Activated naive CD4-positive, alpha-beta T cell treated with anti-CD3 and anti-CD28 coated beads, Interleukin-2, amount 50 U/mL, for 72 hours (primary cell): Measurements from ENCODE around the gene CITED2. TPM values are rescaled to one million over a fixed set of nuclear protein-coding genes. Genes with fewer than 3 reads are reported as not detected.
A peak's percentile ranks its signal among the peaks of the same experiment; 100 is the strongest.
"Not testable (repeated sequence)": the region's sequence is repeated elsewhere in the genome, so short reads cannot be mapped to it uniquely, and the experiment has no call there.

Source experiments
- ATAC-seq, 2 donors: fragments of 150-1000 bp; cut with Tn5 transposase; 2 replicates each; pipeline ENCODE4 v1.10.0; 2021; ENCODE audit warnings: mild to moderate bottlenecking in 2 of 2, moderate library complexity in 2 of 2
- DNase-seq, 2 donors: peaks; one replicate each; pipeline ENCODE4 v3.0.0; 2021 to 2022; ENCODE audit warnings: low spot score in 2 of 2
- H3K27ac Mint-ChIP-seq, 2 donors: one replicate each; pipeline ENCODE4 v1.8.0; 2022; ENCODE audit warnings: mild to moderate bottlenecking in 2 of 2, mixed read lengths in 2 of 2
- H3K36me3 Mint-ChIP-seq, 2 donors: one replicate each; pipeline ENCODE4 v1.8.0; 2022; ENCODE audit warnings: mixed read lengths in 2 of 2
- H3K9me3 Mint-ChIP-seq, 2 donors: one replicate each; pipeline ENCODE4 v1.8.0; 2022; ENCODE audit warnings: mixed read lengths in 2 of 2
- total RNA-seq, 2 donors: library from RNA; stranded (reverse); gene quantifications; one replicate each; pipeline ENCODE4 v1.2.3, GENCODE V29; 2022

CITED2 gene, protein sequence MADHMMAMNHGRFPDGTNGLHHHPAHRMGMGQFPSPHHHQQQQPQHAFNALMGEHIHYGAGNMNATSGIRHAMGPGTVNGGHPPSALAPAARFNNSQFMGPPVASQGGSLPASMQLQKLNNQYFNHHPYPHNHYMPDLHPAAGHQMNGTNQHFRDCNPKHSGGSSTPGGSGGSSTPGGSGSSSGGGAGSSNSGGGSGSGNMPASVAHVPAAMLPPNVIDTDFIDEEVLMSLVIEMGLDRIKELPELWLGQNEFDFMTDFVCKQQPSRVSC
- total RNA-seq = 10 to 100 TPM; 14.5 to 40.3 TPM

DNA sequence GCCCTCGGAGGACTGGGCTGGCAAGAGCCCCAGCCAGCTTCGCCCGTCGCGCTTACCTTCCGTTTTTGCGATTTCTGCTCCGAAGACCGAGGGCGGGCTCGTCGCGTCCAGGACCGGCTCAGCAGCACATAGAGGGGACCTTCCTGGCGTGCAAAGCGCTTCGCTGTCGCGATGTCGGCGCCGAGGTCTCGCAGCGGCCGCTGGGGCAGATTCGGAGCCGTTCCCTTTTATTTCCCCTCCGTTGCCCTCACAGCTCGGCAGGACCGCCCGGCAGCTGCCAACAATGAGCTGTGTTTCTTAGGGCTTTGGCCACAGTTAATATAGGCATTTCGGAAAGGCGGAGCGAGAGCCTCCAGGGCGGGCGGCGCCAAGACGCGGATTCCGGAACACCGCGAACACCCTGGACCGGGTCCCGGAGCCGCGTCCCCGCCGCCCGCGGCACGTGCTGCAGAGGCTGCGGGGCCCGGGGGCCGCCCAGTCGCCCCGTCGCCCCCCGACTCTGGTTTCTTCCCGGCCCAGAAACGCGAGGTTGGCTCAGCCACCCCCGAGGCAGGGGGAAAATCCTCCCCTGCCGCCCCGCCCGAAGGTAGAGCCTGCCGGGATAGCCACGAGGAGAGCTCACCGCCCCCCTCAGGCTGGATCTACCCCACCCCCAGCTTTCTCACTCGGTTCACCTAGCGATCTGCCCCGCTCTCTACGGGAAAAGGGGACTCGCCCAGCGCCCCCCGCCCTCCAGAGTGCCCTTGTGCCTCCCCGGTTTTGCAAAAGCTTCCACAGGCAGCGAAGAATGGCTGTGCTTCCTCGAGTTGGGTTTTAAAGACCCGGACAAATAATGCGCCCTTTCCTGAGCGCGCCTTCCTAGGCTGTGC is at the start of gene CITED2:
Gene CITED2, minus strand, starts transcription at position 292 of the 869 bp plus-strand sequence. CDS start 704 bp downstream, outside the sequence.
- H3K36me3 Mint-ChIP-seq = peaks cover 18 to 28% of the 10 kb centered on the region in 2 donors
- H3K27ac Mint-ChIP-seq = peak within 1 kb of the TSS; percentile 93 to 100
- ATAC-seq = peak; percentile 63 to 73

DNA sequence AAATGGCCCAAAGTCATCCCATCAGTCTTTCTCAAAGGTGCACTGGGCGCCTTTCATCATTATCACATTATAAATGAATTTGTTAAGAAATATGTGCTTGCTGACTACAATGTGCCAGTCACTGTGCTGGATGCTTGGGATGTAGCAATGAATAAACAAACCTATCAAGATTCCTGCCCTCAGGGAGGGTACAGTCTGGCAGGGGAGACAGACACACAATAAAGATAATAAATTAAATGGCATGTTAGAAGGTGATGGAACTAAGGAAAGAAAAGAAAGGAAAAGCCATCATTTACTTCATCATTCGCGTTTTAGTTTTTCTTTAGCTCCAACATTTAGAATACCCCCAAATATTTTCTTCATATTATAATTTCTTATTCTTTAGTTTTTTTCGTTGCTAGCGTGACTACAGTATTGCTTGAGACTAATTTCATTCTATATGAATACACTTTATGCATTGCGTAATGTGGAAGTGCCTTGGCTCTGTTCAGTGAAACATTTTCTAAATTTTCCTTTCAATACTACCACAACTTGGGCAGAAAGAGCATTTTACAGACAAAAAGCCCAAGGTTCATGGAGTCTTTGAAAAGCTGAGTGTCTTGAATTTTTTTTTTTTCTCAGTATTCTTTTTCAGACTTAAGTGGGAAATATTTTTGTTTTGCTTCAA is 48.7 kb upstream of the CITED2 start:
- Mint-ChIP-seq H3K36me3 (no peaks in the 10 kb centered on the region), H3K9me3 (no peaks in the 10 kb centered on the region), H3K27ac (no peak overlapping the region)
- DNase-seq (no peak), ATAC-seq (no peak)

More for the DNA sequence above, at the start of gene CITED2:
- H3K9me3 Mint-ChIP-seq = no peaks in the 10 kb centered on the region
- DNase-seq = peak; percentile 87 to 96

DNA sequence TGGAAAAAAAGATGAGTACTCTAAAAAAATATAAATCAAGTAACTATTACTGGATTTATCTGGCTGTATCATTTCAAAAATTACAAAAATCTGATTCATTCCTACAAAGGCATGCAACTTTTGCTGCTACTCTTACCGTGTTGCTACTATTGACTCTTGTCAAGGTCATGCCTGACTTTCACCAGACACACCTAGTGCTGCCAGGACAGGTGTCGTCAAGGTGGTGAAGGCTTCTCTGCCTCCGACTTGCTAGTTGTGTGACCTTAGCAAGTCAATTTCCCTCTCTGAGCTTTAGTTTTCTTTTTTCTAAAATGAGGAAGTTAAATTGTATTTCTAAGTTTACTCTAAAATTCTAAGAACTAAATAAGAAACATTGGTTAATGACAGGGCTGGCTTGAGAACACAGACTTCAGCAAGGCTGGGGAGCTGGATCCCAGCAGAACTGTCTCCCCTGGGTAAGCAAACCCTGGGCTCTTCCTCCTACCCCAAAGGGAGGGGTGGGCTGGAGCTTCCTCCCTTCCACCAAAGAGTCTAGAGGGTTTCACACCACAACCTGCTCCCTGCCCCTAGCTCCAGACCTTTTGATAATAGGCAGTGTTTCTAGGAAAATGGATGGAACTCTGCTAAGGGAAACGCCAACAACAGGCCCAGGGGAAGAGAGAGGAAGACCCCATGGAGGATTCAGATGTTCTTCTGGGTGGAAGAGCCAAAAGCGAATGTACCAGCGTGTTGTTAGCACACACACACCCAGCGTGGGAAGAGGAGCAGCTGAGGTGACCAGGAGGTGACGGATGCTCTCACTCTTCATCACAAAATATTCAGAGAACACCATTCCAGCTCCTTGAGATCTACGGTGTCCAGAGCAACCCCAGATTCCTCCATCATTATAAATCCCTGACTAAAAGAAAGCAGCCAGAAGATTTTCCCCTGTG is 47.9 kb upstream of the CITED2 start:
- DNase-seq = no peak
- no peak for ATAC-seq
- H3K36me3 Mint-ChIP-seq = no peaks in the 10 kb centered on the region
- H3K27ac Mint-ChIP-seq = no peak overlapping the region
- no peaks in the 10 kb centered on the region for H3K9me3 Mint-ChIP-seq

DNA sequence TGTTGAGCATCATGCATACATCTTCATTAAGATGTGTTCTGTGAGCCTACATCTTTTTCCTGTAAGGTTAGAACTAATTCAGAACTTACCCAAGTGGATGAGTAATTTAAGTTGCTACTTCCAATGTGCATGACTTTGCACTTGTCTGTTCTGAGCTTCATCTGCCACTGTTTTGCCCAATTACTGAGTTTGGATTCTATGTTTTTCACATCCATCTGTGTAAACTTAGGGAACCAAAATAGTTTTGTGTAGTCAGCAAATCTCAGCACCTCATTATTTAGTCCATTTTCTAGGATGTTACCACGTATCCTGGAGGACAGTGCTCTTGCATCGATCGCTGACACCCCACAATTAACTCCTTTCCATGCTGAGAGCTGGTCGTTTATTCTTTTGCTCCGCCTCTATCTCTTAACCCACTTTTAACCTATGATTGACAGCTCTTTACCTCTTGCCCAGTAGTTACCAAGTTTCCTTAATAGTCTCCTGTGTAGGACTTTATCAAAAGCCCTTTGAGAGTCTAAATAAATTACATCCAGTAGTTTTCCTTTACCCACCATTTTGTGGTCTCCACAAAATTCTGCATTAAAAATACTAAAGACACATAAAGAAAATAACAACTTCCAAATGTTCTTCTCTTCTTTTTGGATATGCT is 44.2 kb upstream of the CITED2 start:
- no peak overlapping the region for H3K27ac Mint-ChIP-seq
- DNase-seq (no peak), ATAC-seq (no peak)
- H3K9me3 Mint-ChIP-seq = no peaks in the 10 kb centered on the region
- no peaks in the 10 kb centered on the region for H3K36me3 Mint-ChIP-seq

DNA sequence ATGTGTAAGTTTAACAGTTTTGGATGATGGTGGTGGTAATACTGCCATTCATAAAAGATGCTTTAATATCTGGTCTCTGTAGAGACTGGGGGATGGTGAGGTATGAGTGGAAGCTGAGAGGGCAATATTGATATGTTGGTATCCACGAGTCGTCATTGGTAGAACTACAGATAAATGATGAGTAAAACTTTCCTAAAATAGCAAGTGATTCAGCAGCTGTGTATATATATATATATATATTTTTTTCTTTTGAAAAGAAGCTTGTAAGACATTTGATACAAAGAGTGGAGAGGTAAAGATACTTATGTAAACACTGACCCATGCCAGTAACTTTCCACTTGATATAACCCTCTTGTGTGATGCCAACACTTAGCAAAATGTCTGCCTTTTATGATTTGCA is 41.7 kb upstream of the CITED2 start:
- no peak for DNase-seq
- ATAC-seq = no peak
- Mint-ChIP-seq H3K36me3 (no peaks in the 10 kb centered on the region), H3K9me3 (no peaks in the 10 kb centered on the region), H3K27ac (no peak overlapping the region)

DNA sequence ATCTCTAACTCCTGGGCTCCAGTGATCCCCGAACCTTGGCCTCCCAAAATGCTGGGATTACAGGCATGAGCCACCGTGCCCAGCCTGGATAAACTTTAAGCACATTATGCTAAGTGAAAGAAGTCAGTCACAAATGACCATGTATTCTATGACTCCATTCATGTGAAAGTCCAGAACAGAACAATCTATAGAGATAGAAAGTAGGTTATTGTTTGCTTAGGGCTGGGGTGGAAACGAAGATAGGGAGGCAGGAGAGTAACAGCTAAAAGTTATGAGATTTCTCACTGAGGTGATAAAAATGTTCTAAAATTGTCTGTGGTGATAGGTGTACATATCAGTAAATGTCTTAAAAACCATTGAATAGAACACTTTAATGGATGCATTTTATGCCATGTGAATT is 40.9 kb upstream of the CITED2 start:
- no peak overlapping the region for H3K27ac Mint-ChIP-seq
- no peaks in the 10 kb centered on the region for H3K9me3 Mint-ChIP-seq
- no peak for ATAC-seq
- DNase-seq = no peak
- no peaks in the 10 kb centered on the region for H3K36me3 Mint-ChIP-seq

DNA sequence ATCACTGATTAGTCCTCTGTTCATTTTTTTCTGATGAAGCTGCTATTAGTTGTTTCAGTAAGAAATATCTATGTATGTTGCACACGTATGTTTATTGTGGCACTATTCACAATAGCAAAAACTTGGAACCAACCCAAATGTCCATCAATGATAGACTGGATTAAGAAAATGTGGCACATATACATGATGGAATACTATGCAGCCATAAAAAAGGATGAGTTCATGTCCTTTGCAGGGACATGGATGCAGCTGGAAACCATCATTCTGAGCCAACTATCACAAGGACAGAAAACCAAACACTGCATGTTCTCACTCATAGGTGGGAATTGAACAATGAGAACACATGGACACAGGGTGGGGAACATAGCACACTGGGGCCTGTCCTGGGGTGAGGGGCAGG is 37.7 kb upstream of the CITED2 start:
- H3K36me3 Mint-ChIP-seq, DNase-seq, H3K27ac Mint-ChIP-seq, ATAC-seq, H3K9me3 Mint-ChIP-seq: not testable (repeated sequence)

DNA sequence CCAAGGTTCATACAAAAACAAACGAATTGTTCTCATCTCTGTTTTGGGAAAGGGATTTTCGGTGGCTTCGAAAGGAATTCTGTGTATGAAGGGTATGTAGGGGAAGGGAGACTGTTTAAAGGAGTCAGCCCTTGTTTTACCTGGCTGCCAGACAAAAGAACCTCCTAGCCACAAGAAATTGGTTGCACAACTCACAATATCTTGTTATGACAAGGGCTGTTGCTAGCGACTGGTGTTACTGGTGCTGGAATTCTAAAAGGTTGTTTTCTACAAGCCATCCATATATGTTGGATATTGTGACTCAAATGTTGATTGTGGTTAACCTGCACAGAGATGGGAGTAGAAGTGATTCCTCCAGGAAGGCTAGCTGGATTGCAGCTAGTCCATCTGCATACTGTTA is 34.6 kb upstream of the CITED2 start:
- ATAC-seq = no peak
- Mint-ChIP-seq H3K36me3 (no peaks in the 10 kb centered on the region), H3K9me3 (no peaks in the 10 kb centered on the region), H3K27ac (no peak overlapping the region)
- DNase-seq = no peak

DNA sequence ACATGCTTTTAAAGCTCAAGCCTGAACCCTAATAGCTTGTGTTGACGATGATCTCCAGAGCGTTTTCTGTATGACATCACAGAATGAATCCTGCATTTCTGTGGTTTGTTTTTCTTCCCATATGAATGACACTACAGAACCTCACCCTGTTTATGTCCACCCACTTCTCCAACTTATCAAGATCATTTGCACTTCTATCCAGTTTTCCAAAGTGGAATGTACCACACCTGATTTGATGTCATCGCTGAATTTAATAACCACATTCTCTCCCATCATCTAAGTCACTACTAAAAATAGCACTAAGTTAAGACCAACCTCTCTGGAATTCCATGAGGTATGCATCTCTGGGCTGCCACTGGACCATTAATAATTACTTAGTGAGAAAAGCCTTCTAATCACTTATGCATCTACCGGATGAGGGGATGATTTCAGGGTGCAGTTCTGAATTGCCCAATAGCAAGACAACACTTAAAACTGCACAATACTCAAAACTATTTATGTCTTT is 33.3 kb upstream of the CITED2 start:
- Mint-ChIP-seq H3K27ac (no peak overlapping the region), H3K36me3 (no peaks in the 10 kb centered on the region), H3K9me3 (no peaks in the 10 kb centered on the region)
- no peak for DNase-seq
- no peak for ATAC-seq

DNA sequence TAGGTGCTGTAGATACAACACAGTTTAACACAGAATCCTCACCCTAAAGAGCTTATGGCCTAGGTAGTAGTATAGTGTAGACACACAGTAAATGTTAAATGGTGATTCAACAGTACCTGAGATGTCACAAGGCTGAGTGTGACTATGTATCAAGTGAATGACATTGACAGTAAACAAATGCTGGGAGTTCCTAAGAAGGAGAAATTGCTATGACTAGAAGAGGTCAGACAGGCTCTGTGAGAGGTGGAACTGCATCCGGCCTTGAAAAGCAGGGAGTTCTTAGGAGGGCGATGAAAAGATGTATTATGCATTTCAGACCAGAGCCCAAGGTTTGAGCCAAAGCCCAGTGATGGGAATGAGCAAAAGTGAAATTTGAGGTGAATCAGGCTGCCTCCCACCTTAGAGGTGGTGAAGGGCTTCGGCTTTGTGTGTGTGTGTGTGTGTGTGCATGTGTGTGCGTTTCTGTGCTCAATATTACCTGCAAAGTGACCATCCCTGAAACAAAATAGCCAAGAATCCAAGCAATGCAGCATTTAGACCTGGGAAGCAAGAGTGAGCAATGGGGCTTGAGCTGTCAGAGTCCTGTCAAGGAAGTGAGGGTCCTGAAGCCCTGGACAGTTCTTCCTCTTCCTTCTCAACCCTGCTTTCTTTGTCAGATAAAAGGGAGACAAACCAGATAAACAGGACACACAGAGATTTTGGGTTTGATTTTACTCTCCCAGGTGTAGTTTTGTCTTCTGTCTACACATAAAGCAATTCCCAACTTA is 32.3 kb upstream of the CITED2 start:
- H3K9me3 Mint-ChIP-seq = no peaks in the 10 kb centered on the region
- ATAC-seq = no peak

DNA sequence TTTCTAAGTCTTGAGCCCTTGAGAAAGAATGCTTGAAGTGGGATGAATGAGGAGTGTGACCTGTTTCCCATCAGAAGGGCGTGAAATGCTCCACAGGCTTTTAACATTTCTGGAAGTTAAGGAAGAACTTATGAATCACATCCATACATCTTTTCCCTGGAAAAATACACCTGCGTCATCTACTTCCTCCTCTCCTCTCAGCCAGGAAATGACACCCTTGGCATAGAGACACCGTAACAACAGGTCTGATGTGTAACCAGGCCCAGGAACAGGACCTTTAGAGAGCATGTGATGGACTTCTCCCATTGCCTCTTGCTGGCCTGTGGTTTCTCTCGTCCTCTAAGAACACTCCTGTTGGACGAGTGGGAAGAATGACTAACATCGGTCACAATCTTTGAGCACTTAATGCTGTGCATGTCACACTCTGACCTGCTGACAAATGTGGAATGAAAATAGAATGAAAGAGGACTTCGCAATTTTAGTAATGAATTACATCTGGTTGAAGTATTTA is 28.5 kb upstream of the CITED2 start:
- Mint-ChIP-seq H3K9me3 (no peaks in the 10 kb centered on the region), H3K36me3 (no peaks in the 10 kb centered on the region), H3K27ac (no peak overlapping the region)
- ATAC-seq = no peak
- DNase-seq = no peak

More for the DNA sequence above, 32.3 kb upstream of the CITED2 start:
- Mint-ChIP-seq H3K27ac (no peak overlapping the region), H3K36me3 (no peaks in the 10 kb centered on the region)
- DNase-seq = no peak

DNA sequence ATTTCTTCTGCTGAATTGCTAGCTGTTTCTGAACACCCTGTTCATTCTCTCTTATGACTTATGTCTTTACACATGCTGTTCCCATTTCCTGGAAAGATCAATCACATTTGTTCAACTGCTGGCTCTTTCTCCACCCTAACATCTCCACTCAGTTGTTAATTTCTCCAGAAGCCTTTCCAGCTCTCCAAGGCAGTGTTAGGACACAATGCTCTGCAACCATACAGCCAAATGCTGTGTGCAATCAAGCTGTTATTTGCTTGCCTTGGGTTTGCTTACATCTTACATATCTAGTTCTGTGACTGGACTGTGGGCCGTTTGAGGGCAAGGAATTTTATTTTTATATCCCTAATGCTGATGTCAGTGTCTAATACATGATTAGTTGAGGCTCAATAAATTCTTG is 24.2 kb upstream of the CITED2 start:
- no peak for DNase-seq
- H3K9me3 Mint-ChIP-seq = no peaks in the 10 kb centered on the region
- no peak overlapping the region for H3K27ac Mint-ChIP-seq
- no peaks in the 10 kb centered on the region for H3K36me3 Mint-ChIP-seq
- ATAC-seq = no peak

DNA sequence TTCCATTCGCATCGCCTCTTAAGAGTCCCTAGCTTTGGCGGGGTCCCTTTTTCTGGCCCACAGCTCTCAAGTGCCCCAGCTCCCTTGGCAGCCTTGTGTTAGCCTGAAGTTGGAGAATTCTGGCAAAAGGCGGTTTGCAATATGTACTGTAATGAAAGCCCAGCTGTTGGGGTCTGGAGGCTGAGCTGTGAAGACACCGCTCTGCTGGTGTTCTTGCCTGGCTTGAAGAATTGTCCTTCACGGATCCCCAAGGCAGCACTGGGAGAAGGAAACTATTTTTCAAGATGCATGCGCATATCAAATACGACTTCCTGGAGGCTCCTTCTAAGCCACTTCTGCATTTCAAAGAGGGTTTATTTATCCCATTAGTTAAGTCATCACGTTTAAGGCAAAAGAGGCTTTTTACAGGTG is 21.4 kb upstream of the CITED2 start:
- Mint-ChIP-seq H3K9me3 (no peaks in the 10 kb centered on the region), H3K36me3 (no peaks in the 10 kb centered on the region), H3K27ac (no peak overlapping the region)
- ATAC-seq (no peak), DNase-seq (no peak)

DNA sequence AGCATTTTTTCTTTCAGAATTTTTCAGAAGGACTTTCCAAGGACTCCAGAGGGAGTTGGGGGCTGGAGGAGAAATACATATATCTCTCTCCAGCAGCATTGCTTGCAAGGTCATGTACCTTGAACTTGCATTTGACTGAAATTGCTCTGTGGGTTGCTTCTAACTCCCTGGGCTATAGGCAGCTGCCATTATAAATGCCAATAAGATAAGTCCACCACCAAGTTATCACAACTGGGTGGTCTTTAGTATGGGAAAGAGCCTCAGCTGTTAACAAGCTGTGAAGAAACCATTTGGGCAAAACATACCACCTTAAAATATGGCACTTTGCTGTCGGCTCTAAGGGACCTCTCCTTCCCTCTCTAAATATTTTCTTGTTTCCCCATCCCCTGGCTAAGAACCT is 20.9 kb upstream of the CITED2 start:
- no peaks in the 10 kb centered on the region for H3K36me3 Mint-ChIP-seq
- no peaks in the 10 kb centered on the region for H3K9me3 Mint-ChIP-seq
- no peak for DNase-seq
- ATAC-seq = no peak
- H3K27ac Mint-ChIP-seq = no peak overlapping the region
